Lower leg skin (tissue), 4 donors: ENCODE measurements around the gene RNF19B. TPM values are rescaled to one million over a fixed set of nuclear protein-coding genes. Genes with fewer than 3 reads are reported as not detected.

Experiments used
- DNase-seq, 2 donors: peaks; one replicate each; pipeline ENCODE4 v3.0.0-alpha.2; 2019; ENCODE audit warnings: low spot score in 2 of 2
- H3K4me3 ChIP-seq: fragments of 200-600 bp; sonication (generic); 2 replicates; pipeline ENCODE4 v1.5.1; 2017; ENCODE audit warnings: mild to moderate bottlenecking, low read depth; ENCODE audit not compliant: poor library complexity, severe bottlenecking
- CTCF ChIP-seq, 3 donors: fragments of 450-650 bp; IDR thresholded peaks; one replicate each; pipeline ENCODE4 v1.5.1; 2016; ENCODE audit warnings: antibody characterized with exemption in 3 of 3, mild to moderate bottlenecking in 3 of 3, moderate library complexity in 2 of 3
- POLR2A ChIP-seq, 2 donors: fragments of 450-650 bp; IDR thresholded peaks; one replicate each; pipeline ENCODE4 v1.6.1; 2016 to 2017; ENCODE audit warnings: antibody characterized with exemption in 2 of 2, mild to moderate bottlenecking in 1 of 2, moderate library complexity in 1 of 2
- whole genome bisulfite sequencing, 2 donors: methylation state at CpG; one replicate each; pipeline ENCODE4 v1.1.5; 2018; 5-methylcytosine and 5-hydroxymethylcytosine counted together
- intact Hi-C: fragments of 100-400 bp; cut with DNase I; formaldehyde crosslinking; loops from one replicate; pipeline ENCODE4 v1.15.0; 2023; ENCODE audit warnings: low total_unique reads
- total RNA-seq, 4 donors: library from RNA; depleted of rRNA; stranded (reverse); fragments of >200 nt; gene quantifications; one replicate each; pipeline ENCODE4 v1.1.0, GENCODE V29; 2016

RNF19B gene
- total RNA-seq, 4 donors from 2014 or later: 29.5 to 42.6 (median 37.5) TPM

DNA sequence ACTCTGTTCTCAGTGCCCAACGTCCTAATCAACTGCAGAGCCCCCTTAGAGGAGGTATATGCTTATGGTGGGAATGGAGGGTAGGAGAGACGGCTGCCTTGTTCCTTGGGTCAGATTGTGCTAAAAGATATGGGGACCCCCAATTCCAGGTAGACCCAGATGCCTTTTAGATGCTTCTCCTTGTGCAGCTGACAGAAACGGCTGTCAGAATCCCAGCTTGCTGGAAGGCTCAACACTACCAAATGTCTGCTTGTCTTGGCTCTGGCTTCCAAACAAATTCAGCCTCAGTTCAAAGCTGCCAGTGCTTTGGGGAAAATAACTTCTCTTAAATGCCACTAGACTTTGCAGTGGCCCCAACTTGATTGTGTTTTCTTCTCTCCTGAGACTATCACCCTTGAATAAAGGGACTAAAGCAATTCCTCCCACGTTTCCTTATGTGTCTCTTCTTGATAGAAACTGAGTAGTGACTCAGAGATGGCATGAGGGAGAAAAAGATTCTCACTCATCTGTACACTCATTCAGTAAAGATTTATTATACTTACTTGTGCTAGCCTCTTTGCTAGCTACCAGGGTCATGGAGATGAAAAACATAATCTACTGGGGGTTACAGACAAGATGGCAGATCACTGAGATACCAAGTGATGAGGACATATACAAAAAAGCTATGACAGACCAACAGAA is 3.4 kb upstream of the RNF19B start:
- WGBS, 2 donors: 54 to 59% methylated on average over 4 of the region's 4 CpGs
- TF ChIP-seq POLR2A (IDR thresholded peaks at IDR 0.05) (no peak), CTCF (IDR thresholded peaks at IDR 0.05) (no peak)
- intact Hi-C loops: no loop called here

DNA sequence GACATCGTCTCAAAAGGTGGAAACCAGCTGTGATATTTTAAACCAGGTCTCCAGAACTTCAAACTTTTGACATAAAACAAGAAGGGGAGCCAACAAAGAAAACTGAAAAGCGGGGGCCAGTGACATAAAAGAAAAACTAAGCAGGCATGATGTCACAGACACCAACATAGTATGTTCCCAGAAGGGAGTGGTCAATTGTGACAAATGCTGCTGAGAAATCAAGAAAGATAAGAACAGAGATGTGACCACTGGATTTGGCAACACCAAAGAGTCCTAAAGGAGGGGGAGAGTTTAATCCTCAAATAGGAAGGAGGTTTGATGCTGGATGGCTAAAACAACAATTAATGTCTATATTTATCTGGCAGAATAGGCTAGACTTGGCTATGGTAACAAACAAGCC is 2.3 kb upstream of the RNF19B start:
- no peak for DNase-seq
- WGBS, 2 donors: 85 to 96% methylated on average over 2 of the region's 2 CpGs
- TF ChIP-seq CTCF (IDR thresholded peaks at IDR 0.05) (no peak), POLR2A (IDR thresholded peaks at IDR 0.05) (no peak)
- no peak overlapping the region for H3K4me3 ChIP-seq
- intact Hi-C loops: no loop called here

More for the DNA sequence above, 3.4 kb upstream of the RNF19B start:
- H3K4me3 ChIP-seq: no peak overlapping the region
- no peak for DNase-seq

DNA sequence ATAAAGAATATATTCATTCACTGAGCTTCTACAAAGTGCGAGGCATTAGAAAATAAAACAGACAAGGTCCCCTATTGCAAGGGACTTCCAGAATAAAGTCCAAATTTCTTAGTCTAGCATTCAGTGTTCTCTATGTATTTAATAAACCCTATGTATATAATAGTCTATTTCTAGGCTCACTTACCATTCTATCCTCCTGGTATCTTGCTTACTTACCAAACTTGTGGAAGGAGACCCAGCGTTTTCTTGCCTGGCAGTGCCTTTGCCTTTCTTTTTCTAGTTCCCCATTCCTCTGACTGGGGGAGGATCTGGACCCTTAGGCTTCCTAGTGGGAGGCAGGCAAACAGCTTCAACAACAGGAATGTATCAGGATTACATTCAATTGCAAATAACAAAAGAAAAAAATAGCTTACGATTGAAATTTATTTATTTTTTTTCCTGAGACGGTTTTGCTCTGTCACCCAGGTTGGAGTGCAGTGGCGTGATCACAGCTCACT is 690 bp upstream of the RNF19B start:
- intact Hi-C loops: no loop called here
- no peak for DNase-seq
- TF ChIP-seq POLR2A (IDR thresholded peaks at IDR 0.05): no peak
- TF ChIP-seq CTCF (IDR thresholded peaks at IDR 0.05): no peak
- 69 to 73% methylated on average over 5 of the region's 5 CpGs for WGBS, 2 donors
- H3K4me3 ChIP-seq: no peak overlapping the region

DNA sequence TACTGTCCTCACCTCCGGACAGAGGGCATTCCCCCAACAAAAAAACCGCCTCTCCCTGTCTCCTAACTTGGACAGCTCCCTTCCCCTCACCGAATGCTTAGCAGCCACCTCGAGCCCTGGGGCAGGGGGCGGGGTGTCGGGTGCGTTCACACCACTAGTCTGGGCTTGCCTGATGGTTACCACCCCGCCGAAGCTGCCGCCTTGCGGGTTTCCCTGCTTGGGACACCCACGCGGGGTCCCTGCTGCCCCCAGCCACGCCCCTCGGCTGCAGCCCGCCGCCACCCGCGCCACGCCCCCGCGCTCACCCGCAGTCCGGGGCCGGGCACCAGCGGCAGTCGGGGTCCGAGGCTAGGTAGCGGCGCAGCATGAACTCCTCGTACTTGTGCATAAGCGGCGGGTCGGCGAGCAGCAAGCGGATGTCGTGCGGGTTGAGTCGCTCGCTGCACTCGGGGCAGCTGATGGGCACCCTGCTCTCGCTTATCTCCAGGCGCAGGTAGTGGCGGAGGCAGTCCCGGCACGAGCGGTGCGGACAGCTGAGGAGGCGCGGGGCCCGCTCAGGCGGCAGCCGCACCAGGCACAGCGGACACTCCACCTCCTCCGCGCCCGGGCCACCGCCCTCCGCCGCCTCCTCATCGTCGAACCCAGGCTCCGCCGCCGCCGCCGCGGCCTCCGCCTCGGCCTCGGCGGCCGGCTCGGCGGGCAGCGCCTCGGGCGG is 706 bp downstream of the RNF19B start:
- H3K4me3 ChIP-seq: peak overlapping the region; percentile 82
- intact Hi-C loops: no loop called here
- peak; percentile 83 to 94 for DNase-seq
- TF ChIP-seq CTCF (IDR thresholded peaks at IDR 0.05) (no peak), POLR2A (IDR thresholded peaks at IDR 0.05) (no peak)
- WGBS, 2 donors: 1% methylated on average over 25 to 65 of the region's 78 CpGs

DNA sequence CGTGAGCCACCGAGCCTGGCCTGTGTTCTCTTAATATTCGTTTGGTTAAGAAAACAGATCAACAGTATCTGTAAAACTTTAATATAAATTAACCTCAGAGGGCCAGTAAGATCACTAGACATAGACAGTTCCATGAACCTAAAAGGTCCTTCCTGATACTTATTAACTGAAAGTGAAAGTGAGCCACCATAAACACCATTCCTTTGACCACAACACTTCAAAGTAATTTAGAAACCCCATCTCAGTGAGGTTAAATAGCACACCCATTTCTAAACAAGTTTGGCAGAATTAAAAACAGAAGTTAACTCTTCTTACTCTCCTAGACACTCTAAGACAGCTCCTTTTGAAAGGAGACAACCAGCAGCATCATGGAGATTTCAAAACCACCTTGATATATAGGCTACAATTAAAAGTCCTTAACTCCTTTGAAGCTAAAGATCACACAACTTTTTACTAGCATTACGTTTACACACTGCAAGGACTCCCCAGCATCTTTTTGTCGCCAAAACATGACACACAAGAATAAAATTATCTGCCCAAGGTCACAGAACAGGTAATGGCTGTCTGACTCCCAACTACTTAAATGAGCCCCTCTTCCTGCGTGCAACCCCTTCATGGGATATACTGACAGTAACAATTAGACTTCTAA is 2.2 kb downstream of the RNF19B start:
- no peak overlapping the region for H3K4me3 ChIP-seq
- TF ChIP-seq CTCF (IDR thresholded peaks at IDR 0.05): no peak
- TF ChIP-seq POLR2A (IDR thresholded peaks at IDR 0.05): no peak
- DNase-seq: no peak
- intact Hi-C loops: no loop called here
- WGBS, 2 donors: 18 to 28% methylated on average over 6 of the region's 6 CpGs
